GM18507 (cell line): Measurements from ENCODE around the gene SORBS1.

Experiments used
- DNase-seq: peaks from one replicate; pipeline ENCODE4 v3.0.0; 2011; ENCODE audit warnings: low read depth; ENCODE audit not compliant: insufficient read length; ENCODE audit errors: extremely low spot score
- FAIRE-seq: peaks from 2 replicates; lab custom pipeline; 2011; peaks lifted over from hg19 to GRCh38; lab: Jason Lieb, UNC

Gene SORBS1

DNA sequence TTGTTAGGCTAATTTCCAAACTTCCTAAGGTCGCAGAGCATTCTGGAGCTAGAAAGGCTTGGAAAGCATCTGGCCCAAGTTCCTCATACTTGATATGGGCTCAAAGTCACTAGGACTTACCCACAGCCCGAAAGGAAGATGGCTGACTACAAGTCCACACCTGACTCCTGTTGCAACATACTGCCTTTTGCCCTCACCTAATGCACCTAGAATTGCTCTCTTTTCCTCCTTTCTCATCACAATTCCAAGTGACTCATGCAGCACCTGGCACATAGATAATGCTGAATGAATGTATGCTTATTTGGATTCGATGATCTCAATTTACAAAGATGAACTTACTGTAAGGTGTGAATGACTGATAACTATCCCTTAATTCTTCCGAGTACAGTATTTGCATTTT, 131.5 kb downstream of the SORBS1 start:
- DNase-seq: no peak
- no peak for FAIRE-seq

DNA sequence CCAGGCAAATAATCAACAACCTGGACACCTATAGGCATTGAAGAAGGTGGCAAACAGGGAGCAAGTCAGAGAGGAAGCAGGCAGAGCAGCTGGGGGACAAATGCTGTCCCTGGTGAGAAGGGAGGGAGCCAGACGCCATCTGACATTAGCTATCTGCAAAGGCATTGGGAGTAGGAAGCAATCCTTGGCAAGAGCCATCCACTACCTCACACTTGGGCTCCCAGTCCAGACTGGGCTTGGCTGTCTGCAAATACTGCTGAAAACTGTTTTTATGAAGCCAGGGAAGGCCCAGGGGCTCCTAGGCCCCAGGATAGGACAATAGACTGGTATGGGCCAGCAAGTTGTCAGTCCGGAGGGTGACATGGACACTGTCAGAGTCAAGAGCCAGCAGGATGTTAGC, 132.5 kb downstream of the SORBS1 start:
- FAIRE-seq (no peak), DNase-seq (no peak)

DNA sequence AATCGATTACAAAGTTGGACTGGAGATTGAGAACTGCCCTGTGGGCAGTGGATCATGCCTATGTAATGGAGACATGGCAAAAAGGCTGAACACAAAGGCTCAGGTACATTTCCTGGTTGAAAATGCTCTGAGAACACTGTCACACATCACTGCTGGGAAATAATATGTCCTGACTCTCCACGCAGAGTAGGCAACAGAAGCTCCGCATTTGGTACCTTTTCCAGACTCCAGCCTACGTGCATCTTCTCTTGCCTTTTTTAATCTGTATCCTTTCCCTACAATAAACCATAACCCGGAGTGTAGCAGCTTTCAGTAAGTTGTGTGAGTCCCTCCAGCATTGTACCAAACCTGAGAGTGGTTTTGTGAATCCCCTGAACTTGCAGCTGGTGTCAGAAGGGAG, 134.7 kb downstream of the SORBS1 start:
- no peak for DNase-seq
- FAIRE-seq: no peak

DNA sequence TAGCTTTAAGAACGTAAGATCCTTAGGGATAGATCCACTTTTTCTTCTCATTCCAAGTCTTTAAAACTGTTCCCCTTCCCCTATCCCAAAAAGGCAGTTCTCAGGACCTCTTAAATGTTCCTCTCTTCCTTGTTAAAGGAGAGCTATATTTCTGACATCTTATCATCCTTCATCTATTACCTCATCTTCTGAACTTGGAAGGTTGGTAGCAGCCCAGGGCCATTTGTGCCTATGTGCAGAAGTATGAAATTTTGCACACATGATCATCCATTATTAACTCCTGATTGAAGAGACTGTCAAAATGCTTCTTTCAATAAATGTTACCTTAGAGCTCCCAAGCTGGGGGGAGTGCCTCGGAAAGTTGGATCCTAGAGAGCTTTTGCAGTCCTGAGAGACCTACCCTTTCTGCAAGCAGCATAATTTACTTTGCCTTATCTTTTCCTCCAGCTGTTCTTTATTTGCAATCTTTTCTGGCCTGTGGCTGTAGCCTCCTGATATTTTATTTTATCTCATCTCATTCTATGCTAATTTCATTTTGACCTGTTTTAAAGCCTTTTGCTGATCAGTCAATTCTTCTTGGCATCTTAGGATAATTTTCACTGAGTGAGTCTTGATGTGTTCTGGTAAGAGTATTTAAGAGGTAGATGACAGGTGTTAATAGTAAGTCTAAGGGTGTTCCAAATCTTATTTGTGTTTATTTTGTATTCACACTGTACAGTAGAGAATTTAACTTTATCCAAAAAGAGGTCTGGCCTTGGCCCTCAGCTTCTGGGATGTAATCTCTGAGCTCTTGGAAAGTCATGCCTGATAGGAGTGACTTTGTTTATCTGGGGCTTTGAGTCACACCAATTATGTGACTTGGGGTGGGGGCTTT, 135.3 kb downstream of the SORBS1 start:
- no peak for DNase-seq

DNA sequence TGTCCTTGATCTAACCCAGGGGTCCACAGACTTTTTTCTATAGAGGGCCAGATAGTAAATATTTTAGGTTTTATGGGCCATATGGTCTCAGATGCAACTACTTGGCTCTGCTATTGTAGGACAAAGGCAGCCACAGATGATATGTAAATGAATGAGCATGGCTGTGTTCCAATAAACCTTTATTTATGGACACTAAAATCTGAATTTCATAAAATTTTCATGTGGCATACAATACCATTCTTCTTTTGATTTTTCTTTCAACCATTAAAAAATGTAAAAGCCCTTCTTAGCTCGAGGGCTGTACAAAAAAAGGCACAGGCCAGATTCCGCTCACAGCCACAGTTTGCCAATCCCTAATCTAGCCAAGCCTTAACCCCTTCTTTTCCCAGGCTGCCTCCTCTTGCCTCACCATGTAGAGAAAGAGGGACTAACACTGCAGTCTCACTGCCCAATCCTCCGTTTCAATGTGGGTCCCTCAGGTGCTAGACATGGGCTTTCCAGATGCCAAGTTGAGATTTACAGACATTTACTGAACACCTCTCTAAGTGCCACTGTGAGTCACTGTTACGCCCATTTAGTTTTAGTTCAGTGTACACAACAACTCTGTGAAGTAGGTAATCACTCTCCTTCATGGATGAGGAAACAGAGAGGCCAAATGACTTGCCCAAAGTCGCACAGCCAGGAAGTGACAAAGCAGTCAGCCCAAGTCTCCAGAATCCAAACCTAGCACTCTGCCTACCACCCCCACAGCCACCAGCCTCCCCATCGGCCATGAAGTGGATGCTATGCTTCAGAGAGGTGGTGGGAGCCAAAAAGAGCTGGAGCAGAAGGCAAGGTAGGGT, 137.8 kb downstream of the SORBS1 start:
- no peak for DNase-seq
- FAIRE-seq: no peak

More for the DNA sequence above, 135.3 kb downstream of the SORBS1 start:
- no peak for FAIRE-seq

DNA sequence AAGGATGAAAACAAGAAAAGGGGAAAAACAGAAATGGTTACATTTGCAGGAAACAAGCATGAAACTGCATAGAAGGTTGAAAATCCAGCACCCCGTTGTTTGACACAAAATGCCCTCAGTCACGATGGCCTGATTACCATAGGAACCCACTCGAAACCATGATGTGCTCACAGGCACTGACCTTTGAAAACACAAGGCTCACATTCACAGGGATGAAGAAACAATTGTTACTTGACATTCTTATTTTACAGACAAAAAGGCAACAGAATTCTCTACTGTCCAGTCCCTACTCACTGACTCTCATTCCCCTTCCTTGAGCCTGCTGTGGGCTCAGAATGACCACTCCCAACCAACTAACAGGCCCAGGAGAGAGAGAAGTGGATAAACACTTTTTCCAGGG, 138.9 kb downstream of the SORBS1 start:
- FAIRE-seq (no peak), DNase-seq (no peak)

DNA sequence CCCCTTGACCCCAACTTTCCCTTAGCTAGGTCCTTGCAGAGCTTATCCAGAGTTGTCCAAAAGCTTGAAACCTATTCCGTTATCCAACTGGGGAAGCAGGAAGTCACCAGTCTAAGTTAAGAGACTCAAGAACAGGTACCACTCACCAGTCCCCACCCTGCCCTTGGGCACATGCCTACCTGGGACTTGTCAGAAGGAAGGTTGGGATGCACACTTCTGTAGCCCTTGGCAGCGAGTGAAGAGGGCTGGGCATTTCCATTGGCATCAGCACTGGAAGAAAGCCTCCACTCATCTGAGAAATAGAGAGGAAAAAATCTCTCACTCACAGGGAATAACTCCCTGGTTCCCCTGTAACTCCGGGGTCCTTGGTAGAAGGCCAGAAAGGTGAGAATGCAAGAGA, 139.4 kb downstream of the SORBS1 start:
- FAIRE-seq (no peak), DNase-seq (no peak)

DNA sequence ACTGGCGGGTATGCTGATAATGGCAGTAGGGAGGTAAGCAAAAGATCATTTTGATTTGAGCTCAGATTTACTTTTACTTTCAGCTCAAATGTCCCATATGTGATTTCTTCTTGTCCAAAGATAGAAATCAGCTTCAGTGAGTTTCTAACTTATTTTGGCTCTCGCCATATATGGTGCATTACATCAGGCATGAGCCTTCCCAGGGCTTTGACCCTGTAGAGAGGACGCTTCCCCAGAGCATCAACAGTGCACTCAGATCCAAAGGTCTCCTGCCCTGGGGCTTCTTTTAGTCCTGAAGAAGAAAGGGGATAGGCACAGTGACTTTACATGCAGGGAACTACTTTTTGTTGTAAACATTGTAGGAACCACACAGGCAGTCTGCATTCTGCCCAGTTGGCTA, 141.8 kb downstream of the SORBS1 start:
- DNase-seq (no peak), FAIRE-seq (no peak)

DNA sequence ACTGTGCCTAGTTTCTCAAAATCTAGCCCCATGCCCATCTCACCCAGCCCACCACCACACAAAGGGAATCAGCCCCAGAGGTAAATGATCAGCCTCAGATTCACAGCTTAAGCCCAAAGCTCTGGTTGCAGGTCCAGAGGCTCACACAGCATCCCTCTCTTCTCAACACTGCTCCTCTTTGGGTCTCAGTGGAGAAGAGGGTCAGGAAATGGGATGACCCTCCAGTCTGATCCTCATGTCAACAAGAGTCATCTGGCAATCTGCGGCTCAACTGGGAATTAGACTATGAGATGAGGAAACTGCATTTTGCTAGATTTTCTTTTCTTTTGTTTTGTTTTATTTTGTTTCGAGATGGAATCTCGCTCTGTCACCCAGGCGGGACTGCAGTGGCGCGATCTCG, 144.2 kb downstream of the SORBS1 start:
- DNase-seq (no peak), FAIRE-seq (no peak)

DNA sequence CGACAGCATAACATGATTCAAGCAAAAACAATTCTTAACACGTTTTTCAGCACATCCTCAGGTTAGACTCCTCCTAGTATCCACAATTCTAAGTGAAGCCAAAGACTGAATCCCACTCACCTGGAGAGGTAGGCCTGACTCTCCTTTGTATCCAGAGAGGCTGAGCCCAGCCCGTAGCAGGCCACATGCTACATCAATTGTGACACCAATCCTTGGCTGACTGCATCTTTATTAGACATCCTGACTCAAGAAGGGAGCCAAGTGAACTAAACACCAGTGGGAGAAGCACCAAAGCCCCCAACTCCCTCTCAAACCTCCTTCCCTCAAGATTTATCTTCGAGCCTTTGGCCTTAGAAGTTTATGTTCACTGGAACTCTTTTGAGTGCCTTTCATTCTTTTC, 144.9 kb downstream of the SORBS1 start:
- no peak for FAIRE-seq
- no peak for DNase-seq

DNA sequence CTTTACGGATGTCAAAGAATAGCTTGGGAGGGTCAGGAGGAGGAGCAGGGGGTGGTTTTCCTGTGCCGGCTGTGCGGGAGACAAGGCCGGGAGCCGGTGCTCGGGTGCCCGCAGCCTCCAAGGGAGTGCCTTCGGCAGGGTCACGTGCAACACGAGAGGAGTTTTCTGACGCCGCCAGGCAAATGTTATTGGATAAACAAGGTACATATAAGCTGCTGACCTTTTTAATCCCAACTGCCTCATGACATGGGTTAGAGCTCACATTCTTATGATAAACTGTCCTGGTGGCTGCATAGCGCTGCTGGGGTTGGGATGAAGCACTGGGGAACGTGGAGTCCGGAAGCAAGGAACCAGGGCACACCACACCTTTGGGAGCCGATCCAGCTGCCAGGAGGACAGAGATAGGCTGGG, 145.5 kb downstream of the SORBS1 start:
- no peak for FAIRE-seq
- DNase-seq: no peak

DNA sequence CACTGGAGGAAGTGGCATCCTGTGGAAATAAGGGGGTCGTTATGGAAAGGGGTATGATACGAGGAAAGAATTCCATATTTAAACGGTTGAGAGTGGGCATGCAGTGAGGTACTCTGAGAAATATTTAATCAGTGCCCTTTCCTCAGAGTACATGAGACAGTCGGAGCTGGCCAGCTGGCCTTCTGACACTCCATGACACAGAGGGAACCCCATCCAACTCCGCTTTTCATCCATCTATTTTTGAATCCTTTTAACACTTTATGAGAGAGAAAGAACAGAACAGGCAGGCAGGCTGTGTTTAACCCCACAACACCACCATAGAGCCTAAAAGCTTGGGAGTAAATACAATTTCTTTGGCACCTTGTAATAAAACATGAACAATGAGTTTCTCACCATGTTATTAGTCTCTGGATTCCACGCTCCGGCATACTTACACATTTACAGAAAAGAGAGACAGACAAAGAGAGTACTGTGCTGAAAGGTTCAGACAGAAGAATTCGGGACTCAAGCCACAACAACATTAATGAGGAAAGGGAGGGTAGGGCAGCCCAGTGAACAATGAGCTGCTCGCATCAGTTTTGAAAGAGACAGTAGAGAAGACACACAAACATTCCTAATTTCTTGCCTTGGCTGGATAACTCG, 146.2 kb downstream of the SORBS1 start:
- no peak for FAIRE-seq
- no peak for DNase-seq

DNA sequence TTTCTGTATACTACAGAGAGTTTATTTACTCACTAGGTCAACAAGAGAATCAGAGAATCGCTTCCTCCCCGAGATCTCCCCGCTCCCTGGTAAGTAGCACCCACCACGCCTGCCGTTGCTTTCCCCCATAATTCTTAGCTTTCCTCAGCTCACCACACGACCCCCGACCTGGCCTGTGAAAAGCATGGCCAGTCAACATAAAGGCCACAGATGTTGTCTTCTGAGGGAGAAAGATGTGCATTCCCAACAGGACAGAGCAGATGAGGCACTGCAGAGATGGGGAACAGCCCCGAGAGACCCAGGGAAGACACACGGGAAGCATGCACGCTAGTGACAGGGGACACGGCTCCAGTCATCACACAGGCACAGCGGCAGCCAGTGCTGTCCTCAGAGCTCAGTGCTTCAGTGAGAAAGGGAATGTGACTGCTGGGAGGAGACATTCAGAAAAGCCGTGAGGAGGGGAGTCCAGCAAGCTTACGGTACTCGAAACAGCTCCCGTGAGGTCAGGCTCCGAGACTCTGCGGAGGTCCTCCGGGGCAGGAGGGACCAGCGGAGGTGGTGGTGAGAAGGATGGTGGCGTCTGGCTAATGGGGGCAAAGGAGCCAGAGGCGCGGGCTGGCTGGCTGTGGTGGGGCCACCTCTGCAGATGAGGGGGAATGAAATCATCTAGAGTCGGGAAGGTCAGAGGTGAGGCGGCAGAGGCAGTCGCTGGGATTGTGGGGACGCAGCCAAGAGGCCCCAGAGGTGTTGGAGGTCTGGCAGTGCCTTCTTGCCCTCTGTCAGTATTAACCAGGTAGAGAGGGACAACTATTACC, 146.9 kb downstream of the SORBS1 start:
- FAIRE-seq: no peak
- no peak for DNase-seq

DNA sequence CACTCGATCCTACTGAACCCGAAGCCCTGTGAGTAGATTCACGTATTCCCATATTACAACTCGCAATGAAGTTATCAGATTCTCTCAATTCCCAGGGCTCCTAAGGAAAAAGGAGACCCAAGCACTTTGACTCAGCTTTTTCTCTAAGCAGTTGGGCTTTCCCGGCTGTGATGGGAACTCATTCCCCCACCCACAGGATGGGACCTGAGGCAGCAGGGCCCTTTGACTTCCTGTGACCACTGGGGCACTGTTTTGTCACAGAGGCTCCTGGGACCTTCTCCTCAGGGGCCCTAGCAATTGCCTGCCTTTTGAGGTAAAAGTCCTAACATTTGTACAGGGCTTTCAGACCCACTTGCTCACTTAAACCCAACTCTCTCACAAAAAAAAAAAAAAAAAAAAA, 147.6 kb downstream of the SORBS1 start:
- no peak for FAIRE-seq
- no peak for DNase-seq

DNA sequence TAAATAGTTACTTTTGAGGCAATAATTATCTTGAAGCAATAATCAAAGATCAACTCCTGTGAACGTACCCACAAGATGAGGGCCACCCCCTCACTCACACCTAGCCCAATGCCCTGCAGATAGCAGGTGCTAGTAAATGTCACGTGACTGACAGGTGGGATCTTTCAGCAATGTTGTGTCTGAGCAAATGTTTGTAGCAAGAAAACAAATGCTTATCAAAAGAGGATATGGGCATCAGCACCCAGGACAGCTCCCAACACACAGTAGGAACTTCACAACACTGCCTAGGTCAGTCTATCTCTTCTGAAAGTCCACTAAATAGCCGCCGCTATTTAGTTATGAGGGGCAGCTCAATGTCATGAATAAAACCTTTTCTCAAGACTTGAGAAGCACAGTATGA, 149.5 kb downstream of the SORBS1 start:
- FAIRE-seq: no peak
- DNase-seq: no peak

DNA sequence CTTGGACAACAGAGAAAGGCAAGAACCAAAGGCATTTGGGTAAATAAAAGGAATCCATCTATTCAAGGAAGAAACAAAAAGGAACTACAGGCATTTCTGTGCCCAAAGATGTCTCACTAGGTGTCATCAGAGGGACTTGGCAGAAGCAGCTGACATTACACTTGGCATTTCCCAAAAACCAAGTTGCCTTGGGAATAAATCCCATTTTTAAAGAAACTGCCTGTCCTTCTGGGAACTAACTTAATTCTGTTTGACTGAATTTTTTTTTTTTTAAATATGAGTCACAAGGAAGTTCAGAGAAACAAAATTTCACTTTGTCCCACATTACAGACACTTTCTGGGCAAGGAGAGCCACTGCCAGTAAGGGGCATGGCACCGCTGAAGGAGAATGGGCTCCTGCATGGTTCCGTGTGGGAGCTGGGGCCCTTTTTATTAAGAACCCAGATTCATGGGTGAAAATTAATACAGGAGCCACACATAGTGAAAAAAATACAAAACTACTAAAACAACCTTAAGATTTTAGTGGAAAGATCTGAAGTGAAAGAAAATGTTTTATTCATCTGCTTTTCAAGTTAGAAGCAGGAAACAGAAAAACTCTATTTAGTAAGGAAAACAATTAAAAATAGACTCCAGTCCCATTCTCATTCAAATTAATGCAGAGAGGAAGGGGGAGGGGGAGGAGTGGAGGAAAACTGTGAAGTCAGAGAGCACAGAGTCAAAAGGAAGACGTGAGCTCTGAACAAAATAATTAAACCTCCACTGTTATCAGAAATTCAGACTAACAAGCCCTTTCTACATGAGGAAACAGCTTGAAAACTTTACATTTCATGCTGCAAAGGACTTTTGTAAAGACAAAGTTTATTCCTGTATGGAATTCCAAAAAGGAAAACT, 151.9 kb downstream of the SORBS1 start:
- DNase-seq (no peak), FAIRE-seq (no peak)

DNA sequence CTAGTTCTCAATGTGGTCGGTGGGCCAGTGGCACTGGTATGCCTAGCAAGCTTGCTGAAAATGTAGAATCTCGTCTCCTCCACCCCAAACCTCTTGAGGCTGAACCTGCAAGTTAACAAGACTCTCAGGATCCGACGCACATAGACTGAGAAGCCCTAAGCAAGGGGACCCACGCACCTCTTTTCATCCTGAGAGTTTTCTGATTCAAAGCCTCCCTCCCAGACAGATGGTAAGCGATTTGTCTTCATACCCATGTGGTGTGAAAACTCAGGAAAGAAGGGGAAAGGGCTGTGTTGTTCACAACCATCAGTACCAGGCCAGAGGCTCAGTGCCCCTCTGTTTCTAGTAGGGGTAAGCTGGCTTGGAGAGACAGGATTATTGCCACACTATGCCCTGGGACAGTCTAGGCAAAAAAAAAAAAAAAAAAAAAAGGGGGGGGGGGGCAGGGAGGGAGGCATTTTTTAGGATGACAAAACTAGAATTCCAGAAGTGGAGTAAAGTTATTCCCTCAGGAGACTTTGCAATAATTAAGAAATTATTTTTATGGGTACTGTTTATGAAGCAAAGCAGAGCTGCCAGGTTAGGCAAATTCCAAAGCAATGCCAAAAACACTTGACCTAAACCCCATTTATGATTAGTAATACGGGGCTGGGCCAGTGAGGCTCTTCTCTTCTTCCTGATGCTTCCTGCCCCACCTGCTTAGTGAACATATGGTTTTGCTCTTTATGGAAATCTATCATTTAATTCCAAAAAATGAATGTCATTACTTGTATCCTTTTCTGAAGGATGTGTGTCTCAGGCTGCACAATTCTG, 152.8 kb downstream of the SORBS1 start:
- DNase-seq (no peak), FAIRE-seq (no peak)

DNA sequence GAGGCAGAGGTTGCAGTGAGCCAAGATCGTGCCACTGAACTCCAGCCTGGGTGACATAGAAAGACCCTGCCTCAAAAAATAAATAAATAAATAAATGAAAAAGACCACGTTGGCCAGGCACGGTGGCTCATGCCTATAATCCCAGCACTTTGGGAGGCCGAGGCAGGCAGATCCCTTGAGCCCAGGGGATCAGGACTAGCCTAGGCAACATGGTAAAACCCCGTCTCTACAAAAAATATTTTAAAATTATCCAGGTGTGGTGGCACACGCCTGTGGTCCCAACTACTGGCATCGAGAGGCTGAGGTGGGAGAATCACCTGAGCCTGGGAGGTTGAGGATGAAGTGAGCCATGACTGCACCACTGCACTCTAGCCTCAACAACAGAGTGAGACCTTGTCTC, 153.6 kb downstream of the SORBS1 start:
- DNase-seq (no peak), FAIRE-seq (no peak)
